Activated naive CD8-positive, alpha-beta T cell treated with anti-CD3 and anti-CD28 coated beads for 36 hours (primary cell): ENCODE results near the gene MICAL2. TPM values are rescaled to one million over a fixed set of nuclear protein-coding genes. Genes with fewer than 3 reads are reported as not detected.

ENCODE experiments used
- DNase-seq: peaks from one replicate; pipeline ENCODE4 v3.0.0; 2021
- H3K27ac Mint-ChIP-seq: one replicate; pipeline ENCODE4 v1.8.0; 2022; ENCODE audit warnings: mild to moderate bottlenecking, moderate library complexity, mixed read lengths
- H3K27me3 Mint-ChIP-seq: one replicate; pipeline ENCODE4 v1.8.0; 2022; ENCODE audit warnings: mild to moderate bottlenecking, mixed read lengths
- H3K36me3 Mint-ChIP-seq: one replicate; pipeline ENCODE4 v1.8.0; 2021; ENCODE audit warnings: mild to moderate bottlenecking, mixed read lengths
- H3K4me1 Mint-ChIP-seq: one replicate; pipeline ENCODE4 v1.8.0; 2021; ENCODE audit warnings: mixed read lengths
- H3K4me3 Mint-ChIP-seq: one replicate; pipeline ENCODE4 v1.8.0; 2022; ENCODE audit warnings: mild to moderate bottlenecking, moderate library complexity, mixed read lengths
- H3K9me3 Mint-ChIP-seq: one replicate; pipeline ENCODE4 v1.8.0; 2022; ENCODE audit warnings: mixed read lengths
- total RNA-seq, 2 experiments: library from RNA; stranded (reverse); gene quantifications; one replicate each; pipeline ENCODE4 v1.2.3, GENCODE V29; 2021

MICAL2 gene
- total RNA-seq, 2 experiments from 2014 or later: 54.4 to 59.7 TPM

- H3K4me1 Mint-ChIP-seq: no peaks in the 10 kb centered on the region
- H3K27ac Mint-ChIP-seq: no peak overlapping the region
These were observed 157.5 kb downstream of the MICAL2 start for GRCh38 chr11:12267921-12268320.

GRCh38 chr11:12269104-12269441 is 158.7 kb downstream of the MICAL2 start:
- H3K9me3 Mint-ChIP-seq: no peaks in the 10 kb centered on the region

More at GRCh38 chr11:12267921-12268320, 157.5 kb downstream of the MICAL2 start:
- H3K4me3 Mint-ChIP-seq: no peak overlapping the region
- no peaks in the 10 kb centered on the region for H3K27me3 Mint-ChIP-seq
- H3K9me3 Mint-ChIP-seq: no peaks in the 10 kb centered on the region
- no peak for DNase-seq
- H3K36me3 Mint-ChIP-seq: no peaks in the 10 kb centered on the region

GRCh38 chr11:12269446-12270214 is 159.2 kb downstream of the MICAL2 start:
- H3K9me3 Mint-ChIP-seq: no peaks in the 10 kb centered on the region
- no peak for DNase-seq
- H3K27ac Mint-ChIP-seq: no peak overlapping the region
- H3K4me3 Mint-ChIP-seq: no peak overlapping the region
- H3K4me1 Mint-ChIP-seq: no peaks in the 10 kb centered on the region
- no peaks in the 10 kb centered on the region for H3K27me3 Mint-ChIP-seq
- H3K36me3 Mint-ChIP-seq: no peaks in the 10 kb centered on the region

More at GRCh38 chr11:12269104-12269441, 158.7 kb downstream of the MICAL2 start:
- H3K27ac Mint-ChIP-seq: no peak overlapping the region
- DNase-seq: no peak
- H3K27me3 Mint-ChIP-seq: no peaks in the 10 kb centered on the region
- H3K36me3 Mint-ChIP-seq: no peaks in the 10 kb centered on the region
- H3K4me3 Mint-ChIP-seq: no peak overlapping the region
- no peaks in the 10 kb centered on the region for H3K4me1 Mint-ChIP-seq

- Mint-ChIP-seq H3K9me3 (no peaks in the 10 kb centered on the region), H3K27me3 (no peaks in the 10 kb centered on the region), H3K4me3 (no peak overlapping the region), H3K27ac (no peak overlapping the region), H3K36me3 (no peaks in the 10 kb centered on the region), H3K4me1 (no peaks in the 10 kb centered on the region)
- DNase-seq: no peak
These were observed 159.9 kb downstream of the MICAL2 start for GRCh38 chr11:12270215-12270797.

- Mint-ChIP-seq H3K27ac (no peak overlapping the region), H3K4me1 (no peaks in the 10 kb centered on the region), H3K36me3 (no peaks in the 10 kb centered on the region), H3K4me3 (no peak overlapping the region), H3K27me3 (no peaks in the 10 kb centered on the region), H3K9me3 (no peaks in the 10 kb centered on the region)
- DNase-seq: no peak
These were observed 160.4 kb downstream of the MICAL2 start for GRCh38 chr11:12270817-12271216.

GRCh38 chr11:12271241-12271640 is 160.9 kb downstream of the MICAL2 start:
- Mint-ChIP-seq H3K27me3 (no peaks in the 10 kb centered on the region), H3K27ac (no peak overlapping the region), H3K9me3 (no peaks in the 10 kb centered on the region), H3K4me1 (no peaks in the 10 kb centered on the region), H3K4me3 (no peak overlapping the region), H3K36me3 (no peaks in the 10 kb centered on the region)
- DNase-seq: no peak

GRCh38 chr11:12271826-12272366 is 161.5 kb downstream of the MICAL2 start:
- Mint-ChIP-seq H3K27ac (no peak overlapping the region), H3K27me3 (no peaks in the 10 kb centered on the region), H3K36me3 (no peaks in the 10 kb centered on the region), H3K4me3 (no peak overlapping the region), H3K9me3 (no peaks in the 10 kb centered on the region), H3K4me1 (no peaks in the 10 kb centered on the region)
- no peak for DNase-seq

- no peaks in the 10 kb centered on the region for H3K4me1 Mint-ChIP-seq
- H3K9me3 Mint-ChIP-seq: no peaks in the 10 kb centered on the region
- no peak overlapping the region for H3K4me3 Mint-ChIP-seq
- no peaks in the 10 kb centered on the region for H3K36me3 Mint-ChIP-seq
- no peaks in the 10 kb centered on the region for H3K27me3 Mint-ChIP-seq
- DNase-seq: no peak
- no peak overlapping the region for H3K27ac Mint-ChIP-seq
These were observed 162.6 kb downstream of the MICAL2 start for GRCh38 chr11:12272821-12273617.

GRCh38 chr11:12273618-12273995 is 163.2 kb downstream of the MICAL2 start:
- no peaks in the 10 kb centered on the region for H3K36me3 Mint-ChIP-seq
- DNase-seq: no peak
- no peaks in the 10 kb centered on the region for H3K9me3 Mint-ChIP-seq
- H3K27me3 Mint-ChIP-seq: no peaks in the 10 kb centered on the region
- H3K27ac Mint-ChIP-seq: no peak overlapping the region
- no peak overlapping the region for H3K4me3 Mint-ChIP-seq
- H3K4me1 Mint-ChIP-seq: no peaks in the 10 kb centered on the region

GRCh38 chr11:12274056-12274455 is 163.7 kb downstream of the MICAL2 start:
- Mint-ChIP-seq H3K4me1 (no peaks in the 10 kb centered on the region), H3K4me3 (no peak overlapping the region), H3K9me3 (no peaks in the 10 kb centered on the region), H3K36me3 (no peaks in the 10 kb centered on the region), H3K27ac (no peak overlapping the region), H3K27me3 (no peaks in the 10 kb centered on the region)
- DNase-seq: no peak

GRCh38 chr11:12274558-12275197 is 164.3 kb downstream of the MICAL2 start:
- Mint-ChIP-seq H3K27me3 (no peaks in the 10 kb centered on the region), H3K27ac (no peak overlapping the region), H3K9me3 (no peaks in the 10 kb centered on the region), H3K36me3 (no peaks in the 10 kb centered on the region), H3K4me1 (no peaks in the 10 kb centered on the region), H3K4me3 (no peak overlapping the region)
- DNase-seq: no peak

- H3K36me3 Mint-ChIP-seq: no peaks in the 10 kb centered on the region
- no peak for DNase-seq
These were observed 165.4 kb downstream of the MICAL2 start for GRCh38 chr11:12275818-12276217.

GRCh38 chr11:12276356-12276755 is 166.0 kb downstream of the MICAL2 start:
- Mint-ChIP-seq H3K27me3 (no peaks in the 10 kb centered on the region), H3K4me3 (no peak overlapping the region), H3K4me1 (no peaks in the 10 kb centered on the region), H3K9me3 (no peaks in the 10 kb centered on the region), H3K36me3 (no peaks in the 10 kb centered on the region), H3K27ac (no peak overlapping the region)
- DNase-seq: no peak

More at GRCh38 chr11:12275818-12276217, 165.4 kb downstream of the MICAL2 start:
- Mint-ChIP-seq H3K4me3 (no peak overlapping the region), H3K9me3 (no peaks in the 10 kb centered on the region), H3K27ac (no peak overlapping the region), H3K27me3 (no peaks in the 10 kb centered on the region), H3K4me1 (no peaks in the 10 kb centered on the region)

GRCh38 chr11:12276831-12277475 is 166.6 kb downstream of the MICAL2 start:
- no peak overlapping the region for H3K4me3 Mint-ChIP-seq
- H3K9me3 Mint-ChIP-seq: no peaks in the 10 kb centered on the region
- DNase-seq: no peak
- H3K36me3 Mint-ChIP-seq: no peaks in the 10 kb centered on the region
- H3K4me1 Mint-ChIP-seq: peaks cover 2% of the 10 kb centered on the region
- H3K27me3 Mint-ChIP-seq: no peaks in the 10 kb centered on the region
- H3K27ac Mint-ChIP-seq: no peak overlapping the region
